K562 (cell line): ENCODE measurements around the gene KIF24. TPM values are rescaled to one million over a fixed set of nuclear protein-coding genes. Genes with fewer than 3 reads are reported as not detected.

Experiments
- ATAC-seq: fragments of 200-7000 bp; cut with Tn5 transposase; 3 replicates; pipeline ENCODE4 v1.9.1; 2020; ENCODE audit warnings: moderate library complexity
- BruUV-seq: library from RNA; stranded (reverse); fragments of 400-500 nt; replicated peaks from 2 replicates; lab custom pipeline; 2021; lab: Mats Ljungman, UMichigan
- CTCF ChIA-PET: fragments of 300-600 bp; formaldehyde crosslinking; extraction: SDS; loops from one replicate; lab custom pipeline; 2021; ENCODE audit warnings: low intra/inter-chr PET ratio; lab: Yijun Ruan, JAX
- POLR2A ChIA-PET: fragments of 300-600, 350-650 bp; sonication (Branson Sonifier 250); formaldehyde crosslinking; extraction: SDS; loops from one replicate; lab custom pipeline; 2021; ENCODE audit warnings: antibody characterized with exemption, inconsistent platforms; lab: Yijun Ruan, JAX
- DNase-seq, 4 experiments: peaks; one replicate each; pipeline versions ENCODE4 v3.0.0 to v3.0.0-alpha.2; 2011 to 2018; ENCODE audit warnings: low spot score in 3 of 4, mixed read lengths in 3 of 4; ENCODE audit errors: extremely low read depth in 1 of 4
- FAIRE-seq: peaks from 2 replicates; lab custom pipeline; 2011; peaks lifted over from hg19 to GRCh38; lab: Jason Lieb, UNC
- H2AFZ ChIP-seq: 2 replicates; pipeline ENCODE4 v1.6.0; 2011; ENCODE audit warnings: low read depth, low read length, control low read depth, inconsistent platforms
- H3K27ac ChIP-seq: fragments of 200-600 bp; 3 replicates; pipeline ENCODE4 v1.8.0; 2011; ENCODE audit warnings: low read depth, mild to moderate bottlenecking, control low read depth, inconsistent platforms, low read length, moderate library complexity, mixed read lengths; ENCODE audit errors: extremely low read depth
- H3K27me3 ChIP-seq, 2 experiments: fragments of 300-600 bp in 1 of 2; 2 replicates in 1 of 2; 3 replicates in 1 of 2; pipeline versions ENCODE4 v1.6.0 to v1.8.0; 2011; ENCODE audit warnings: inconsistent platforms in 2 of 2, low read length in 2 of 2, mild to moderate bottlenecking in 1 of 2, mixed read lengths in 1 of 2, moderate library complexity in 1 of 2; ENCODE audit not compliant: control insufficient read depth in 2 of 2, insufficient read depth in 2 of 2
- H3K36me3 ChIP-seq: fragments of 300-600 bp; 3 replicates; pipeline ENCODE4 v1.8.0; 2011; ENCODE audit warnings: mild to moderate bottlenecking, low read length, inconsistent platforms; ENCODE audit not compliant: control insufficient read depth, insufficient read depth
- H3K4me1 ChIP-seq, 2 experiments: fragments of 200-600 bp in 1 of 2; replicated peaks in 1 of 2; 2 replicates in 1 of 2; 3 replicates in 1 of 2; pipeline versions ENCODE4 v1.5.1 to v1.8.0; 2011; ENCODE audit warnings: inconsistent platforms in 2 of 2, low read length in 2 of 2, mild to moderate bottlenecking in 1 of 2, mixed read lengths in 1 of 2, moderate library complexity in 1 of 2; ENCODE audit not compliant: control insufficient read depth in 2 of 2, insufficient read depth in 2 of 2
- H3K4me2 ChIP-seq: 2 replicates; pipeline ENCODE4 v1.6.1; 2011; ENCODE audit warnings: low read length, control low read depth, inconsistent platforms, mixed read lengths; ENCODE audit not compliant: insufficient read depth
- H3K4me3 ChIP-seq: fragments of 200-600 bp; sonication (generic), shearing (Covaris generic); 2 replicates; pipeline ENCODE4 v1.5.1; 2016; ENCODE audit warnings: control low read depth, inconsistent platforms
- H3K79me2 ChIP-seq: fragments of 200-600 bp; 3 replicates; pipeline ENCODE4 v1.8.0; 2011; ENCODE audit warnings: low read length, inconsistent platforms; ENCODE audit not compliant: control insufficient read depth, insufficient read depth
- H3K9ac ChIP-seq, 2 experiments: 2 replicates each; pipeline versions ENCODE4 v1.6.0 to v1.6.1; 2011; ENCODE audit warnings: low read depth in 2 of 2, low read length in 2 of 2, control low read depth in 1 of 2, inconsistent platforms in 1 of 2, mild to moderate bottlenecking in 1 of 2, mixed read lengths in 1 of 2; ENCODE audit not compliant: insufficient read depth in 1 of 2
- H3K9me1 ChIP-seq: one replicate; pipeline ENCODE4 v1.6.0; 2011; ENCODE audit warnings: inconsistent platforms, mild to moderate bottlenecking, low read length, moderate library complexity; ENCODE audit not compliant: control insufficient read depth, insufficient read depth
- H3K9me3 ChIP-seq: replicated peaks from 2 replicates; pipeline ENCODE4 v1.5.1; 2011; ENCODE audit warnings: low read depth, low read length, inconsistent platforms; ENCODE audit not compliant: control insufficient read depth, insufficient read depth
- H4K20me1 ChIP-seq: replicated peaks from 2 replicates; pipeline ENCODE4 v1.6.1; 2011; ENCODE audit warnings: low read length, inconsistent platforms, mixed read lengths; ENCODE audit not compliant: control insufficient read depth, insufficient read depth
- KLF1 ChIP-seq: fragments of 450-650 bp; IDR thresholded peaks from 2 replicates; pipeline ENCODE4 v1.6.1; 2016; ENCODE audit warnings: missing genetic modification characterization, missing compliant biosample characterization
- MAFK ChIP-seq: IDR thresholded peaks from 2 replicates; pipeline ENCODE4 v1.6.1; 2011; ENCODE audit warnings: low read length, improper control_type of control experiment
- POLR2B ChIP-seq: fragments of 450-650 bp; IDR thresholded peaks from 2 replicates; pipeline ENCODE4 v1.6.1; 2018; ENCODE audit warnings: low read depth; ENCODE audit not compliant: partially characterized antibody
- RBM39 ChIP-seq: fragments of 200-400 bp; formaldehyde crosslinking; optimal IDR thresholded peaks from 2 replicates; pipeline ENCODE3; 2018; ENCODE audit warnings: low read depth, low read length
- TAF15 ChIP-seq: fragments of 200-400 bp; formaldehyde crosslinking; IDR thresholded peaks from 2 replicates; pipeline ENCODE4 v1.6.1; 2017; ENCODE audit warnings: mild to moderate bottlenecking, low read depth, low read length, moderate library complexity
- TCF3 ChIP-seq: sonication (generic); formaldehyde crosslinking; IDR thresholded peaks from 2 replicates; pipeline ENCODE4 v1.4.0; 2020; ENCODE audit warnings: mild to moderate bottlenecking, missing genetic modification reagents
- ZKSCAN3 ChIP-seq: fragments of 250-450 bp; sonication (Bioruptor Pico); IDR thresholded peaks from 2 replicates; pipeline ENCODE4 v1.4.0; 2020
- ZNF354B ChIP-seq: fragments of 250-450 bp; sonication (Bioruptor Pico); IDR thresholded peaks from 2 replicates; pipeline ENCODE4 v1.4.0; 2020
- WGBS: fragments of 100-300 bp; shearing (Covaris generic); methylation state at CpG from one replicate; pipeline ENCODE4 v1.1.6; 2016; ENCODE audit warnings: low coverage, mixed read lengths; ENCODE audit not compliant: insufficient coverage; ENCODE audit errors: missing lambda C conversion rate; 5-methylcytosine and 5-hydroxymethylcytosine counted together
- in situ Hi-C: fragments of 300-500 bp; cut with MboI; formaldehyde crosslinking; loops from 4 replicates; pipeline ENCODE4 v1.15.0; 2018; ENCODE audit warnings: inconsistent platforms, mixed read lengths
- intact Hi-C: fragments of 100-400 bp; cut with micrococcal nuclease; formaldehyde crosslinking; loops from 2 replicates; pipeline ENCODE4 v1.14.2; 2022
- polyA plus RNA-seq, 8 experiments: library from polyadenylated mRNA; depleted of rRNA in 4 of 8; stranded (reverse) in 5 of 8; unstranded in 3 of 8; fragments of >200 nt; fragmentation: Nextera tagmentation in 2 of 8; fragmentation: Illumina TruSeq in 1 of 8; extraction: Ambion mirVana in 2 of 8; extraction: Trizol in 1 of 8; gene quantifications; 2 replicates each; pipeline versions ENCODE4 v1.2.1 to v1.2.3, GENCODE V29; 2011 to 2014; ENCODE audit warnings: inconsistent platforms in 1 of 8, missing spikeins in 1 of 8
- total RNA-seq, 7 experiments: library from RNA; depleted of rRNA in 6 of 7; stranded (reverse); fragments of >200 nt in 6 of 7; fragmentation: Illumina TruSeq in 2 of 7; extraction: Trizol in 2 of 7; gene quantifications; 2 replicates each; pipeline versions ENCODE4 v1.2.1 to v1.2.3, GENCODE V29; 2011 to 2021; ENCODE audit warnings: low replicate concordance in 1 of 7
- TF ChIP-seq, protein P1 (sequence below): sonication (generic); formaldehyde crosslinking; IDR thresholded peaks from 2 replicates; pipeline ENCODE4 v1.8.1; 2023; ENCODE audit warnings: mild to moderate bottlenecking, missing genetic modification reagents

Gene KIF24
- total and polyA plus RNA-seq, 9 of the 15 experiments (the other 6 are each of a cell fraction or from before 2014, with no cell fraction given), result 0.63 to 5.8 (median 4.4) TPM

DNA sequence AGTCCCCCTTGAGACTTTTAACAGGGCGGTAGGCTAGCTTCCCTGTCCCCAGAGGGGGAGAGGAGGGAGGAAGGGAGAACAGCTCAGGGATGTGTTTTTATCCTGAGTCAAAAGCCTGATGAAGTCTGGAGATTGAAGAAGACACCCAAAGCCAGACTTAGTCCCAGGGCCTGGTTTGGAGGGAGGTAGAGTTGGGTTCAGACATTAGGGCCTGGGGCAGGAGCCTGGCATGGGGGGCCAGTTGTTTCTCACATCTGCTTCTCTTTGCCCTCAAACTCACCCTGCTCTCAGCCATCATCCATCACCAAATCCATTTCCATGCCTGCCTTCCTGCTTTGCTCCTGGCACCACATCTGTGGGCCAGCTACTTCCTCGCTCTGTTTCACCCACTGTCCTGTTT, 44.7 kb upstream of the KIF24 start:
- no peak overlapping the region for H3K4me3 ChIP-seq
- TF ChIP-seq MAFK (no peak), POLR2B (no peak), TAF15 (no peak), TCF3 (CRISPR knock-in tag) (no peak), KLF1 (no peak)
- FAIRE-seq (no peak), DNase-seq (no peak), ATAC-seq (no peak)
- no TSS peak for BruUV-seq
- no peaks in the 10 kb centered on the region for H3K36me3 ChIP-seq
- H3K27ac ChIP-seq, result no peak overlapping the region
- H4K20me1 ChIP-seq, result no peaks in the 10 kb centered on the region
- in situ Hi-C loops (no loop called here), intact Hi-C loops (no loop called here)
- H2AFZ ChIP-seq, result no peak overlapping the region
- H3K27me3 ChIP-seq, result no peaks in the 10 kb centered on the region
- 0 out of 2 replicates have a peak, but pooled peaks cover 2% of the 10 kb centered on the region for H3K9me3 ChIP-seq
- WGBS, result 40% methylated on average over 2 of the region's 2 CpGs
- H3K4me2 ChIP-seq, result no peak overlapping the region
- H3K9me1 ChIP-seq, result no peaks in the 10 kb centered on the region
- no peak overlapping the region for H3K9ac ChIP-seq
- peaks cover 0 to 19% of the 10 kb centered on the region in 2 experiments; a peak in 4 of 5 replicates for H3K4me1 ChIP-seq
- CTCF ChIA-PET, result interaction anchor here (0.7 kb wide), 1 partner anchor 231 kb away, joined by 4 read pairs; no protein-coding TSS in a partner anchor
- H3K79me2 ChIP-seq, result no peaks in the 10 kb centered on the region
- POLR2A ChIA-PET, result interaction anchor here (1.2 kb wide), 1 partner anchor 24 kb away, joined by 3 read pairs; no protein-coding TSS in a partner anchor

DNA sequence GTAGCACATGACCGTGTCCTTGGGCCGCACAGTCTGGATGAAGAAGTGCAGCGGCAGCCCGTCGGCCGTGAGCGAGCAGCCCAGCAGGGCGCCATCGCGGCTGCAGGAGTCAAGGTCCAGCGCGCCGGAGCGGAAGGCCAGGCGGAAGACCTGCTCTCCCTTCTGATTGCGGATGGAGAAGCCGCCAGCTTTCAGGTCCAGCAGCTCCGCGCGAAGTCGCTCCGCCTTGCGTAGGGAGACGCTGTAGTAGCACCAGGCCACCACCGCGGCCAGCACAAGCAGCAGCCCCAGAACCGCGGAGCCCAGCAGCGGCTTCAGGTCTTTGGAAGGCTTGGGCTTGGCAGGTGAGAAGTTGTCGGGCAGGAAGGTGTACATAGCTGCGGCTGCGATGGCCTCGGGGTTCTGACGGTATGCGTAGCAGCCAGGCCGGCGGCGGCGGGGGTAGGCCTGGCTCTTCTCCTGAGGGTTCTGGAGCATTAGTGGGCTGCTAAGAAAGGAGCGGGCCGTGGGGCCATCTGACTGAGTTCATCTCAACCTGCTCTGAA, 43.5 kb upstream of the KIF24 start:
- H3K4me1 ChIP-seq, result peaks cover 0 to 19% of the 10 kb centered on the region in 2 experiments; a peak in 4 of 5 replicates
- H2AFZ ChIP-seq, result no peak overlapping the region
- no TSS peak for BruUV-seq
- H3K4me3 ChIP-seq, result no peak overlapping the region
- 0 out of 2 replicates have a peak, but pooled peaks cover 2% of the 10 kb centered on the region for H3K9me3 ChIP-seq
- 78% methylated on average over 21 of the region's 41 CpGs for WGBS
- no peaks in the 10 kb centered on the region for H3K79me2 ChIP-seq
- no peak for TF ChIP-seq ZKSCAN3 (CRISPR knock-in tag)
- TF ChIP-seq, protein P1, sequence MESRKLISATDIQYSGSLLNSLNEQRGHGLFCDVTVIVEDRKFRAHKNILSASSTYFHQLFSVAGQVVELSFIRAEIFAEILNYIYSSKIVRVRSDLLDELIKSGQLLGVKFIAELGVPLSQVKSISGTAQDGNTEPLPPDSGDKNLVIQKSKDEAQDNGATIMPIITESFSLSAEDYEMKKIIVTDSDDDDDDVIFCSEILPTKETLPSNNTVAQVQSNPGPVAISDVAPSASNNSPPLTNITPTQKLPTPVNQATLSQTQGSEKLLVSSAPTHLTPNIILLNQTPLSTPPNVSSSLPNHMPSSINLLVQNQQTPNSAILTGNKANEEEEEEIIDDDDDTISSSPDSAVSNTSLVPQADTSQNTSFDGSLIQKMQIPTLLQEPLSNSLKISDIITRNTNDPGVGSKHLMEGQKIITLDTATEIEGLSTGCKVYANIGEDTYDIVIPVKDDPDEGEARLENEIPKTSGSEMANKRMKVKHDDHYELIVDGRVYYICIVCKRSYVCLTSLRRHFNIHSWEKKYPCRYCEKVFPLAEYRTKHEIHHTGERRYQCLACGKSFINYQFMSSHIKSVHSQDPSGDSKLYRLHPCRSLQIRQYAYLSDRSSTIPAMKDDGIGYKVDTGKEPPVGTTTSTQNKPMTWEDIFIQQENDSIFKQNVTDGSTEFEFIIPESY (CRISPR knock-in tag), result peak; percentile 75
- no peak for TF ChIP-seq RBM39
- TF ChIP-seq ZNF354B (CRISPR knock-in tag), result no peak
- no peak overlapping the region for H3K27ac ChIP-seq
- intact Hi-C loops, result no loop called here
- DNase-seq (no peak), FAIRE-seq (no peak), ATAC-seq (no peak)
- POLR2A ChIA-PET, result interaction anchor here (1.2 kb wide), 1 partner anchor 23 kb away, joined by 3 read pairs; no protein-coding TSS in a partner anchor
- CTCF ChIA-PET, result no interaction called here
- H3K9me1 ChIP-seq, result no peaks in the 10 kb centered on the region
- H4K20me1 ChIP-seq, result no peaks in the 10 kb centered on the region
- in situ Hi-C loops, result no loop called here
- H3K4me2 ChIP-seq, result no peak overlapping the region
- no peaks in the 10 kb centered on the region for H3K27me3 ChIP-seq
- no peaks in the 10 kb centered on the region for H3K36me3 ChIP-seq
- no peak overlapping the region for H3K9ac ChIP-seq
